Activated CD8-positive, alpha-beta memory T cell treated with anti-CD3 and anti-CD28 coated beads, Interleukin-2, amount 50 U/mL, for 4 hours (primary cell): ENCODE results near the gene CEP95.

Experiments used
- DNase-seq: peaks from one replicate; pipeline ENCODE4 v3.0.0-alpha.2; 2020

The CEP95 gene

GRCh38 chr17:64519601-64520000 is 12.8 kb downstream of the CEP95 start:
- DNase-seq: no peak

GRCh38 chr17:64520359-64520758 is 13.6 kb downstream of the CEP95 start:
- DNase-seq: no peak

GRCh38 chr17:64527914-64528313 is 21.1 kb downstream of the CEP95 start:
- DNase-seq: no peak

GRCh38 chr17:64529221-64529620 is 22.4 kb downstream of the CEP95 start:
- no peak for DNase-seq

- DNase-seq: no peak
Measured at GRCh38 chr17:64531955-64532371, 25.2 kb downstream of the CEP95 start.

- no peak for DNase-seq
Measured at GRCh38 chr17:64532409-64532808, 25.6 kb downstream of the CEP95 start.

GRCh38 chr17:64533784-64534183 is 27.0 kb downstream of the CEP95 start:
- no peak for DNase-seq

GRCh38 chr17:64534187-64534586 is 27.4 kb downstream of the CEP95 start:
- DNase-seq: no peak

GRCh38 chr17:64535357-64535756 is 28.6 kb downstream of the CEP95 start:
- DNase-seq: no peak

- no peak for DNase-seq
Measured at GRCh38 chr17:64536913-64537312, 30.1 kb downstream of the CEP95 start.

- no peak for DNase-seq
Measured at GRCh38 chr17:64537488-64537887, 30.7 kb downstream of the CEP95 start.

- no peak for DNase-seq
Measured at GRCh38 chr17:64538508-64539130, 31.8 kb downstream of the CEP95 start.

GRCh38 chr17:64540118-64540776 is 33.5 kb downstream of the CEP95 start:
- DNase-seq: no peak

GRCh38 chr17:64544742-64545141 is 38.0 kb downstream of the CEP95 start:
- DNase-seq: no peak

- DNase-seq: no peak
Measured at GRCh38 chr17:64546716-64547115, 39.9 kb downstream of the CEP95 start.

GRCh38 chr17:64547319-64547718 is 40.5 kb downstream of the CEP95 start:
- DNase-seq: no peak

GRCh38 chr17:64551461-64551860 is 44.7 kb downstream of the CEP95 start:
- DNase-seq: no peak

GRCh38 chr17:64554028-64554637 is 47.4 kb downstream of the CEP95 start:
- no peak for DNase-seq

GRCh38 chr17:64555281-64555680 is 48.5 kb downstream of the CEP95 start:
- no peak for DNase-seq

GRCh38 chr17:64564098-64564497 is 57.3 kb downstream of the CEP95 start:
- no peak for DNase-seq

GRCh38 chr17:64565563-64565962 is 58.8 kb downstream of the CEP95 start:
- no peak for DNase-seq

GRCh38 chr17:64571746-64572145 is 65.0 kb downstream of the CEP95 start:
- no peak for DNase-seq

- DNase-seq: no peak
Measured at GRCh38 chr17:64572682-64573154, 65.9 kb downstream of the CEP95 start.

GRCh38 chr17:64573214-64573613 is 66.4 kb downstream of the CEP95 start:
- DNase-seq: no peak
